Mesenchymal stem cell (in vitro differentiated cells and primary cell): ENCODE results near the gene CCDC141.

Experiments
- DNase-seq: peaks from one replicate; pipeline ENCODE4 v3.0.0-alpha.2; 2013
- H2AFZ ChIP-seq: one replicate; pipeline ENCODE4 v1.6.1; 2013; ENCODE audit warnings: low read depth, mild to moderate bottlenecking, control low read depth, inconsistent platforms, low read length, moderate library complexity
- H2AK5ac ChIP-seq: 2 replicates; pipeline ENCODE4 v1.6.1; 2013; ENCODE audit warnings: low read length, moderate library complexity, mild to moderate bottlenecking, inconsistent platforms; ENCODE audit not compliant: severe bottlenecking
- H2BK120ac ChIP-seq: one replicate; pipeline ENCODE4 v1.6.1; 2013; ENCODE audit warnings: low read depth, mild to moderate bottlenecking, inconsistent platforms, low read length, moderate library complexity
- H2BK12ac ChIP-seq, 2 experiments: one replicate each; pipeline ENCODE4 v1.6.1; 2013; ENCODE audit warnings: inconsistent platforms in 2 of 2, low read length in 2 of 2, mild to moderate bottlenecking in 2 of 2, moderate library complexity in 2 of 2, control low read depth in 1 of 2
- H2BK15ac ChIP-seq: one replicate; pipeline ENCODE4 v1.6.1; 2013; ENCODE audit warnings: mild to moderate bottlenecking, low read depth, inconsistent platforms; ENCODE audit not compliant: poor library complexity, severe bottlenecking
- H2BK5ac ChIP-seq: 2 replicates; pipeline ENCODE4 v1.6.1; 2013; ENCODE audit warnings: low read depth, mild to moderate bottlenecking, low read length, control low read depth, inconsistent platforms; ENCODE audit not compliant: poor library complexity, severe bottlenecking
- H3K14ac ChIP-seq, 2 experiments: one replicate each; pipeline ENCODE4 v1.6.1; 2013; ENCODE audit warnings: inconsistent platforms in 2 of 2, low read length in 2 of 2, control low read depth in 1 of 2, mild to moderate bottlenecking in 1 of 2, moderate library complexity in 1 of 2
- H3K18ac ChIP-seq, 2 experiments: one replicate each; pipeline ENCODE4 v1.6.1; 2013; ENCODE audit warnings: inconsistent platforms in 2 of 2, low read length in 2 of 2, control low read depth in 1 of 2, low read depth in 1 of 2, mild to moderate bottlenecking in 1 of 2
- H3K23ac ChIP-seq, 2 experiments: one replicate each; pipeline ENCODE4 v1.6.1; 2013; ENCODE audit warnings: inconsistent platforms in 2 of 2, low read length in 2 of 2, mild to moderate bottlenecking in 2 of 2, moderate library complexity in 2 of 2, control low read depth in 1 of 2
- H3K27ac ChIP-seq: 2 replicates; pipeline ENCODE4 v1.5.1; 2013; ENCODE audit warnings: mild to moderate bottlenecking, moderate library complexity, low read length, control low read depth, inconsistent platforms; ENCODE audit not compliant: poor library complexity, severe bottlenecking
- H3K27me3 ChIP-seq, 2 experiments: 2 replicates each; pipeline versions ENCODE4 v1.6.1 to v1.7.0; 2013; ENCODE audit warnings: low read length in 2 of 2, mild to moderate bottlenecking in 2 of 2, moderate library complexity in 2 of 2, control low read depth in 1 of 2, inconsistent platforms in 1 of 2; ENCODE audit not compliant: control insufficient read depth in 1 of 2, insufficient read depth in 1 of 2
- H3K36me3 ChIP-seq, 2 experiments: 2 replicates each; pipeline versions ENCODE4 v1.6.1 to v1.7.0; 2013; ENCODE audit warnings: low read length in 2 of 2, control low read depth in 1 of 2, inconsistent platforms in 1 of 2, low read depth in 1 of 2, mild to moderate bottlenecking in 1 of 2; ENCODE audit not compliant: insufficient read depth in 2 of 2, control insufficient read depth in 1 of 2
- H3K4ac ChIP-seq, 2 experiments: one replicate each; pipeline ENCODE4 v1.6.1; 2013; ENCODE audit warnings: inconsistent platforms in 2 of 2, low read length in 2 of 2, mild to moderate bottlenecking in 2 of 2, moderate library complexity in 2 of 2, control low read depth in 1 of 2, low read depth in 1 of 2
- H3K4me1 ChIP-seq: 2 replicates; pipeline ENCODE4 v1.6.1; 2013; ENCODE audit warnings: low read depth, low read length, control low read depth; ENCODE audit not compliant: control insufficient read depth, insufficient read depth
- H3K4me2 ChIP-seq: 2 replicates; pipeline ENCODE4 v1.6.1; 2013; ENCODE audit warnings: low read length, mild to moderate bottlenecking, inconsistent platforms; ENCODE audit not compliant: poor library complexity, severe bottlenecking
- H3K4me3 ChIP-seq, 2 experiments: 2 replicates each; pipeline versions ENCODE4 v1.5.1 to v1.7.0; 2013; ENCODE audit warnings: low read length in 2 of 2, mild to moderate bottlenecking in 2 of 2, control low read depth in 1 of 2, low read depth in 1 of 2; ENCODE audit not compliant: insufficient read depth in 1 of 2
- H3K79me1 ChIP-seq: replicated peaks from 2 replicates; pipeline ENCODE4 v1.6.1; 2013; ENCODE audit warnings: mild to moderate bottlenecking, control low read depth, low read length, inconsistent platforms; ENCODE audit not compliant: poor library complexity, severe bottlenecking
- H3K9ac ChIP-seq: 2 replicates; pipeline ENCODE4 v1.7.0; 2013; ENCODE audit warnings: mild to moderate bottlenecking, low read length, moderate library complexity
- H3K9me3 ChIP-seq: 2 replicates; pipeline ENCODE4 v1.7.0; 2013; ENCODE audit warnings: mild to moderate bottlenecking, low read length; ENCODE audit not compliant: control insufficient read depth
- H4K8ac ChIP-seq: one replicate; pipeline ENCODE4 v1.6.1; 2013; ENCODE audit warnings: inconsistent platforms, mild to moderate bottlenecking, low read length, moderate library complexity
- H4K91ac ChIP-seq: one replicate; pipeline ENCODE4 v1.6.1; 2013; ENCODE audit warnings: mild to moderate bottlenecking, low read length, inconsistent platforms
- WGBS: methylation state at CpG from one replicate; pipeline ENCODE4 v1.1.7; 2013; ENCODE audit warnings: mixed read lengths; 5-methylcytosine and 5-hydroxymethylcytosine counted together

The CCDC141 gene

DNA sequence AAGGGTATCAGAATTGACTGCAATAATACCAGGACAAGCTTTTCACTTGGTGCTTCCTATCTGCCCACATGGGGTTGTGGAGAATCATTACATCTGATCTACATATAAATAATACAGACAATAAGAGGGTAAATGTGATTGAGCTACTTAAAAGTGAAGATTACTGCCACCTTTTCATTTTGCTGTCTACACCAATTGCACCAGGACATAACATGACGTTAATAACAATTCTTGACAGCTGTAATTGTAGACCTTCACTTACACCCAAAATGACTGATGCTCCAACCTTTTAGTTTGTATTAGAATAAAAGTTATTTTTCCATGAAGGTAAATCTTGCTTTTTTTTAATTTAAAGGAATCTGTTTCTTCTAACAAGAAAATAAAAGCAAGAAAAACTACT lies 206.2 kb downstream of the CCDC141 start:
- Histone ChIP-seq H3K9me3 (no peaks in the 10 kb centered on the region), H3K4me2 (no peak overlapping the region), H3K14ac (no peak overlapping the region), H2AFZ (no peak overlapping the region), H3K23ac (no peak overlapping the region), H4K8ac (no peak overlapping the region), H3K18ac (no peak overlapping the region), H3K4ac (no peak overlapping the region), H3K4me3 (no peak overlapping the region), H4K91ac (no peak overlapping the region), H3K79me1 (no peaks in the 10 kb centered on the region), H2BK12ac (no peak overlapping the region), H3K36me3 (no peaks in the 10 kb centered on the region), H3K27ac (no peak overlapping the region), H2AK5ac (no peak overlapping the region), H2BK15ac (no peak overlapping the region), H3K27me3 (no peaks in the 10 kb centered on the region), H3K9ac (no peak overlapping the region), H2BK120ac (no peak overlapping the region), H3K4me1 (no peaks in the 10 kb centered on the region), H2BK5ac (no peak overlapping the region)
- DNase-seq, result no peak
- no CpG with 5 or more reads among the region's 1 CpG for WGBS

DNA sequence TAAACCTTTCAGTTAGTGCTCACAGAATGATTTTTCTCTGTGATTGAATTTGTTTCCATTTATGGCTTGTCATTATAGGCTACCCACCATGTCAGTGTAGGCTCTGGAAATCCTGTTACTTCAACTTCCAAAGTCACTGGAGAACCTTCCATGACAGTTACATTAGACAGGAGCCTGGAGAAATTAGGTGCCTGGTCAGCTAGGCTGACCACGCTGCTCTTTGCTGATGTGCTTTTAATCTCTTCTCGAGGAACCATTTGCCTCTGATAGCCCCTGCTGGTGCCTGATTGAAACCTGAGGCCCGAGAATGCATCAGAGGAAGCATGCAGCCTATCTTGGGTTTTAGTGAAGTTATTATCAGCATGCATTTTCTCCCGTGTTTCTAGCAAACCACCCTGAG lies 213.1 kb downstream of the CCDC141 start:
- Histone ChIP-seq H2BK120ac (no peak overlapping the region), H4K8ac (no peak overlapping the region), H2AFZ (no peak overlapping the region), H4K91ac (no peak overlapping the region), H3K27ac (no peak overlapping the region), H3K14ac (no peak overlapping the region), H3K79me1 (no peaks in the 10 kb centered on the region), H2BK5ac (no peak overlapping the region), H3K36me3 (no peaks in the 10 kb centered on the region), H3K4me2 (no peak overlapping the region), H2BK15ac (no peak overlapping the region), H3K4me1 (no peaks in the 10 kb centered on the region), H3K23ac (no peak overlapping the region), H3K9ac (no peak overlapping the region), H3K27me3 (no peaks in the 10 kb centered on the region), H2BK12ac (no peak overlapping the region), H3K18ac (no peak overlapping the region), H3K4ac (no peak overlapping the region), H3K9me3 (no peaks in the 10 kb centered on the region), H2AK5ac (no peak overlapping the region), H3K4me3 (no peak overlapping the region)
- no peak for DNase-seq
- 7% methylated on average over 4 of the region's 4 CpGs for WGBS

DNA sequence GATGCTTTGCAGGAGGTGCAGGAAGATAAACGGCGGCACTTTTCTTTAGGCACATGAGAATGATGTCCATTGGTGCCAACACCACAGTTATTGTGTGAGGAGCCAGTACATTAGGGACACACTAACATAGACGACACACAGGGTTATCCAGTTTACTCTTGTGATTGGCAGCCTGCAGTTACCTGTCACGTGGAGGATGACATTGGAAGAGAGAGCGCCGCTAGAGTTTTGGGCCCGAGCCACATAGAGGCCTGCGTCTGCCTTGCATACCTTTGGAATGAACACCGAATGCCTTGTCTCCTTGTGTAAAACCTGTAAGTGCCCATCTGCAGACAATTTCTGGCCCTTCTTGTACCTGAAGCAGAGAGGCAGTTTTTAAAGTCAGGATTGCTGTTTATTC lies 215.9 kb downstream of the CCDC141 start:
- DNase-seq, result no peak
- Histone ChIP-seq H3K14ac (peak overlapping the region in 1 of 2 experiments; percentile 41), H3K4me2 (no peak overlapping the region), H2AK5ac (no peak overlapping the region), H3K23ac (no peak overlapping the region), H2BK120ac (no peak overlapping the region), H2AFZ (no peak overlapping the region), H3K27me3 (no peaks in the 10 kb centered on the region), H2BK12ac (no peak overlapping the region), H3K79me1 (no peaks in the 10 kb centered on the region), H4K8ac (no peak overlapping the region), H3K4me3 (no peak overlapping the region), H3K36me3 (no peaks in the 10 kb centered on the region), H2BK5ac (no peak overlapping the region), H2BK15ac (no peak overlapping the region), H3K18ac (no peak overlapping the region), H3K9ac (no peak overlapping the region), H3K27ac (no peak overlapping the region), H3K4me1 (no peaks in the 10 kb centered on the region), H3K4ac (no peak overlapping the region), H3K9me3 (no peaks in the 10 kb centered on the region), H4K91ac (no peak overlapping the region)
- WGBS, result 93% methylated on average over 9 of the region's 9 CpGs

DNA sequence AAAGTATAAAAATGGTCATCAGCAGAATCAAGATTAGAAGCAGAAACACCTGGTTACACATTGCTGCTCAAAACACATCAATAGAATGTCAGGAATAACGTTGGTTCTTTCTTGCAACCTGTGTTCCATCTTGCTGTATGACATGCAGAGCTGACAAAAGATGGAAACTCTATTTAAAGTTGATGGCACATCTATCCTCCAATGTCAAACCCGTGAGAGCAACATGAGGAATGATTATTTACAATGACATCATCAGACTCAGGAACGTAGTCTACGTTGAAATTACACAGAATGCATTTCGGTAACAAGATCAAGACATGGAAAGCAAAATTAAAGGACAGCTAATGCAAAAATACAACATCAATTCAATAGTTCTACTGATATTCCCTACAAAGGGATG lies 216.6 kb downstream of the CCDC141 start:
- H2AK5ac ChIP-seq, result no peak overlapping the region
- H3K4me2 ChIP-seq, result no peak overlapping the region
- H3K27me3 ChIP-seq, result no peaks in the 10 kb centered on the region
- no peak overlapping the region for H3K27ac ChIP-seq
- no peak overlapping the region for H2BK5ac ChIP-seq
- no peak overlapping the region for H4K91ac ChIP-seq
- H2AFZ ChIP-seq, result no peak overlapping the region
- no peak overlapping the region for H2BK15ac ChIP-seq
- H3K4ac ChIP-seq, result no peak overlapping the region
- H2BK120ac ChIP-seq, result no peak overlapping the region
- 85% methylated on average over 4 of the region's 5 CpGs for WGBS
- no peak overlapping the region for H3K18ac ChIP-seq
- DNase-seq, result no peak
- H3K14ac ChIP-seq, result no peak overlapping the region
- H3K9me3 ChIP-seq, result no peaks in the 10 kb centered on the region
- no peak overlapping the region for H3K9ac ChIP-seq
- H4K8ac ChIP-seq, result no peak overlapping the region
- H2BK12ac ChIP-seq, result no peak overlapping the region
- H3K23ac ChIP-seq, result no peak overlapping the region
- no peaks in the 10 kb centered on the region for H3K79me1 ChIP-seq
- H3K4me3 ChIP-seq, result no peak overlapping the region
- H3K36me3 ChIP-seq, result no peaks in the 10 kb centered on the region
- H3K4me1 ChIP-seq, result no peaks in the 10 kb centered on the region
